ENCODE results near the gene MYO3B.

MYO3B gene

DNA sequence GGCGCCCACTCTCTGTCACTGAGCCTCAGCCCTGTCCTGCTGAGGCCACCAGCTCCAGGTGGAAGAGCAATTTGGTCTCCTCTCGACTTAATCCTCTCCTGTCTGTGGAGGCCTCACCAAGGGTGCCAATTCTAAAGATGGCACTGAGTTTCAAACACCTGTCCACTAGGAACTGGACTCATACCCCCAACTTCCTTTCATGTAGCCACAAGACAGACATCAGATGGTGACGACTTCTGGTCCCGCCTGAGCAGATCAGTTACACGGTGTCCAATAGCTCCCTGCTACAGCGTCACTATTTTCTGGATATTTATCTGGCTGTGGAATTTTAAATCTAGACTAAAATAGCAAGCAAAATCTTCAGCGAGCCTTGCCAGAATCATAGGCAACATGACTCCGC is 512.7 kb downstream of the MYO3B start:
- no peak for DNase-seq (ENCODE audit: low spot score)
- CTCF ChIA-PET, result no interaction called here
- POLR2A ChIA-PET (ENCODE audit: low non-redundant PET), result no interaction called here
- TF ChIP-seq, protein P1, sequence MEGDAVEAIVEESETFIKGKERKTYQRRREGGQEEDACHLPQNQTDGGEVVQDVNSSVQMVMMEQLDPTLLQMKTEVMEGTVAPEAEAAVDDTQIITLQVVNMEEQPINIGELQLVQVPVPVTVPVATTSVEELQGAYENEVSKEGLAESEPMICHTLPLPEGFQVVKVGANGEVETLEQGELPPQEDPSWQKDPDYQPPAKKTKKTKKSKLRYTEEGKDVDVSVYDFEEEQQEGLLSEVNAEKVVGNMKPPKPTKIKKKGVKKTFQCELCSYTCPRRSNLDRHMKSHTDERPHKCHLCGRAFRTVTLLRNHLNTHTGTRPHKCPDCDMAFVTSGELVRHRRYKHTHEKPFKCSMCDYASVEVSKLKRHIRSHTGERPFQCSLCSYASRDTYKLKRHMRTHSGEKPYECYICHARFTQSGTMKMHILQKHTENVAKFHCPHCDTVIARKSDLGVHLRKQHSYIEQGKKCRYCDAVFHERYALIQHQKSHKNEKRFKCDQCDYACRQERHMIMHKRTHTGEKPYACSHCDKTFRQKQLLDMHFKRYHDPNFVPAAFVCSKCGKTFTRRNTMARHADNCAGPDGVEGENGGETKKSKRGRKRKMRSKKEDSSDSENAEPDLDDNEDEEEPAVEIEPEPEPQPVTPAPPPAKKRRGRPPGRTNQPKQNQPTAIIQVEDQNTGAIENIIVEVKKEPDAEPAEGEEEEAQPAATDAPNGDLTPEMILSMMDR (conservative IDR thresholded peaks at IDR 0.05; ENCODE audit: low read depth), result no peak
- no peak overlapping the region for H3K27ac ChIP-seq

DNA sequence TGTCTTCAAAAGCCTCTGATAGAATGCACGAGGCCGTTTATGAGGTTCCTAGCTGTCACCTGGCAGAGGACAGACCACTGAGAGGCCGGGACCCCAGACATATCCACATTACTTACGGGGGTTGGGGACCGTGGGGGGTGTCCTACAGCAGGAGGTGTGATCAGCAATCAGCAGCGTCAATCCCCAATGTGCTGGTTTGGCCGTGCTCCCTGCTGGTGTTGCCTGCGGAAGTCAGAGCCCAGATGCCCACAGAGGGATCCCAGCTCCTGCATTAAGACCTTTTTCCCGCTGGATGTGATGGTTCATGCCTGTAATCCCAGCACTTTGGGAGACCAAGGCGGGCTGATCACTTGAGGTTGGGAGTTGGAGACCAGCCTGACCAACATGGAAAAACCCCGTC is 516.4 kb downstream of the MYO3B start:
- ChIA-PET CTCF (interaction anchor here (0.6 kb wide), 2 partner anchors 44 to 119 kb away, joined by 3 to 5 read pairs; no protein-coding TSS in a partner anchor), POLR2A (ENCODE audit: low non-redundant PET) (no interaction called here)
- TF ChIP-seq, protein P1 (conservative IDR thresholded peaks at IDR 0.05; ENCODE audit: low read depth), result no peak

DNA sequence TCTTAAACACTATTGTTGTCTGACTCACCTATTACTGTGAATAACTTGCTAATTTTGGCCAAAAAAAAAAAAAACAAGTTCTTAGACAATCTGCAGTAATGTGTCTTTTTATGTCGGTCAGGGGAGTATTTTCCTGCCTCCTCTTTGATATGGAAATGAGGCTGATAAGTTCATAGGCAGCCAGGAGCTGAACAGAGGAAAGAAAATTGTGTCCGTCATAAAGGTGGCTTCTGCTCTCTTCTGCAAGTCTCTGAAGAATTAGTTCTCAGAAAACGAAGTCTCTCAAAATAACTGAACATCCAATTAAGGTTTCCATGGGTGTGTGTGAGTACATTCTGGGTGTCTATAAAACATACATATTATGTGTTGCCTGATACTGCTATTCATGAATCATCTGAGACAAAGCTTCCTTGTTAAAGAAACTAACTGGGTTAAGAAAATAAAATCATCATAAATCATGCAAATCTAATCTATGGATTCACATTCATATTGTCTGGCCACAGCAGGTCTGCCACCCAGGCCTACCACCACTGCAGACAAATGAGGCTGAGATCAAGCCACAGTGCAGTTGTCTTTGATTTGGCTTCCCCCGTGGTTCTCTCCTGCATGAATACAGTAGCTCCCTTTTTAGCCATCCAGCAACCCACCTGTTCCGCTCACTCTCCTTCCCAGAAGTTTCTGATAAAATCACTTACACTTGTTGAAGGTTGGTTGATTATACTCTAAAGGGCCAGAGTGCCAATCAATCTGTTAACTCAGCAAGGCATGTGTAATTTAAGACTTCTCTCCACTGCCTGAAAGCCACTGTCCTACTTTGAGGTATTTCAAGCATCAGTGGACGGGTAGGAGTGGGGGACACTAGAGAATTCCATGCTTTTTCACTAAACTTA is 517.8 kb downstream of the MYO3B start:
- CTCF ChIA-PET, result interaction anchor here (0.6 to 0.7 kb wide), 2 partner anchors 212 to 792 kb away, joined by 3 read pairs; no protein-coding TSS in a partner anchor
- TF ChIP-seq, protein P1 (conservative IDR thresholded peaks at IDR 0.05; ENCODE audit: low read depth), result no peak
- no peak for DNase-seq (ENCODE audit: low spot score)
- no peak overlapping the region for H3K27ac ChIP-seq
- POLR2A ChIA-PET (ENCODE audit: low non-redundant PET), result no interaction called here

More for the DNA sequence above, 516.4 kb downstream of the MYO3B start:
- H3K27ac ChIP-seq, result no peak overlapping the region
- DNase-seq (ENCODE audit: low spot score), result no peak

DNA sequence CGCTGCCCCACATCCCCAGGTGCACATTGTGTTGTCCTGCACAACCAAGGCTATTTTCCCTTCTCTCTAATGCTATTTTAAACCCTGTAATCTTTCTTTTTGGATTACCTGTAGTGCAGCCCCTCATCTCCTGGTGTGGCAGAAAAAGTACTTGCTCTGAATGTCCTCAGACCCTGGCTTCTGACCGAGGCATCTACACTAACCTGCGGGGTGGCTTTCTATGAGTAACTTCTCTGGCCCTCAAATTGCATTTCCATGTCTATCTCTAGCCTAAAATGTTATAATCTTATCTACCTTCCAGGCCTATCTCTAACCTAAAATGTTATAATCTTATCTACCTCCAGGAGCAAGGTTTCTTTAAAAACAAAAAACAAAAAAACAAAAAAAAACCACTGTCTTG is 519.0 kb downstream of the MYO3B start:
- ChIA-PET POLR2A (ENCODE audit: low non-redundant PET) (no interaction called here), CTCF (no interaction called here)
- TF ChIP-seq, protein P1 (conservative IDR thresholded peaks at IDR 0.05; ENCODE audit: low read depth), result no peak
- no peak overlapping the region for H3K27ac ChIP-seq
- DNase-seq (ENCODE audit: low spot score), result no peak

DNA sequence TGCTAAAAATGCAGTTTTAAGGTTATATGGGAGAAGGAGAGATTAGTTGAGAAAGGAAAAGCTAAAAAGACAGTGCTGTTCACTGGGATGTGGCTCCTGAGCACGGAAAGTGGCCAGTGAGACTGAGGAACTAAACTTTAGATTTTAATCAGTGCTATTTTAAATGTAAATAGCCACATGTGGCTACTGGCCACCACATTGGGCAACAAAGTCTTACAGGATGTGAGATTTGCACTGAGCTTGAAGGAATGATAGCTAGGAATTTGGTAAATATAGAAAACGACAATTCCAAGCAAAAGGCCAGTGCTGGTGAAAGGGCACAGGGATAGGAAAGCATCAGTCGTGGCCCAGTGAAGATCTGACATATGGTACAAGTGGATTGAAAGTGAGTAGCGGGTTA is 523.1 kb downstream of the MYO3B start:
- CTCF ChIA-PET, result no interaction called here
- H3K27ac ChIP-seq, result no peak overlapping the region
- POLR2A ChIA-PET (ENCODE audit: low non-redundant PET), result no interaction called here
- DNase-seq (ENCODE audit: low spot score), result no peak
- TF ChIP-seq, protein P1 (conservative IDR thresholded peaks at IDR 0.05; ENCODE audit: low read depth), result no peak

DNA sequence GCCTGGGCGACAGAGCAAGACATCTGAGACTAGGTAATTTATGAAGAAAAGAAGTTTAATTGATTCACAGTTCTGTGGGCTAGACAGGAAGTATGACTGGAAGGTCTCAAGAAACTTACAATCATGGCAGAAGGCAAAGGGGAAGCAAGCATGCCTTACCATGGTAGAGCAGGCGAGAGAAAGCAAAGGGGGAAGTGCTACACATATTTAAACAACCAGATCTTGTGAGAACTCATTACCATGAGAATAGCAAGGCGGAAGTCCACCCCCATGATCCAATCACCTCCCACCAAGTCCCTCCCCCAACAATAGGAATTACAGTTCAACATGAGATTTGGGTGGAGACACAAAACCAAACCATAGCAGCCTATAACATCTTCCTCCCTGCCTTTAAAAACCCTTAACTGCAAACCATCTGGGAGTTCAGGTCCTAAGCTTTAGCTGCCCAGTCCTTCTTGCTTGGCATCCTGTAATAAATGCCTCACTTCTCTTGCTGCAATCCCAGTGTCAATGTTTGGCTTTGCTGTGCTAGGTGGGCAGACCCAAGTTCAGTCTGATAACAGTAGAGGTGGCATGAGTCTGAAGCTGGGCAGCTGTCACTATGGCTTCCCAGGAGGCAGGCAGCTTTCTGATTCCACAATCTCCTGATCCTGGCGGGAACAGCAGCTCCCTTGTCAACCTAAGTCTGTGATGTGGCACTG is 526.0 kb downstream of the MYO3B start:
- ChIA-PET CTCF (interaction anchor here (0.7 kb wide), 1 partner anchor 169 kb away, joined by 10 read pairs; no protein-coding TSS in a partner anchor), POLR2A (ENCODE audit: low non-redundant PET) (no interaction called here)
- H3K27ac ChIP-seq, result no peak overlapping the region
- DNase-seq (ENCODE audit: low spot score), result no peak
- TF ChIP-seq, protein P1 (conservative IDR thresholded peaks at IDR 0.05; ENCODE audit: low read depth), result no peak

Data from RWPE1 (cell line).